Panc1 (cell line): ENCODE results near the gene SH3BP5.

Experiments
- POLR2AphosphoS5 ChIP-seq: IDR thresholded peaks from 2 replicates; pipeline ENCODE4 v1.6.1; 2012; ENCODE audit warnings: mild to moderate bottlenecking, low read depth, low read length, moderate library complexity
- SIN3A ChIP-seq: IDR thresholded peaks from 2 replicates; pipeline ENCODE4 v1.6.1; 2012; ENCODE audit warnings: low read depth, mild to moderate bottlenecking, low read length, moderate library complexity, borderline replicate concordance; ENCODE audit not compliant: insufficient read depth
- TCF7L2 ChIP-seq: IDR thresholded peaks from 2 replicates; pipeline ENCODE4 v1.6.1; 2011; ENCODE audit warnings: mild to moderate bottlenecking, low read depth, low read length, inconsistent platforms
- TF ChIP-seq, protein P1 (sequence below): fragments of 450-650 bp; IDR thresholded peaks from 2 replicates; pipeline ENCODE4 v1.5.1; 2017; ENCODE audit warnings: mild to moderate bottlenecking
- TF ChIP-seq, protein P2 (sequence below), 2 experiments: IDR thresholded peaks; 2 replicates each; pipeline ENCODE4 v1.6.1; 2011 to 2012; ENCODE audit warnings: low read depth in 2 of 2, control low read depth in 1 of 2, low read length in 1 of 2, mild to moderate bottlenecking in 1 of 2, moderate library complexity in 1 of 2; ENCODE audit not compliant: insufficient read depth in 1 of 2

DNA sequence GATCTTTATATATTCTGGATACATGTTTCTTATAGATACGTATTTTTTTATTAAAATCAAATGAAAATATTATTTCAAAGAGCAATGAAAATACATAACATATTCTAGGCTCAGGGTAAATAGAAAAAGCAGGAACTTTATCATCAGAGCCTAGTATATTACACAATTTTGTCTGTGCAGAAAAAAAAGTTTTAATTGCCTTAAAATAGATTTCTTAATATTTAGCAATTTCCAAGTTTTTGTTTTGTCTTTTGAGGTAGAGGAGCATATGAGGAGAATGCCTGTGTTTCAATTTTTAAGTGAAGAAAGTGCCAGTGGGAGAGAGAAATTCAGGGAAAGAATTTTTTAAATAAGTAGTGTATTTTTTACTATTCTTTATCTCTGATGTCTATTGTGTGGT, 115.9 kb downstream of the SH3BP5 start:
- no peak for TF ChIP-seq SIN3A
- TF ChIP-seq POLR2AphosphoS5 = no peak
- TF ChIP-seq, protein P1, sequence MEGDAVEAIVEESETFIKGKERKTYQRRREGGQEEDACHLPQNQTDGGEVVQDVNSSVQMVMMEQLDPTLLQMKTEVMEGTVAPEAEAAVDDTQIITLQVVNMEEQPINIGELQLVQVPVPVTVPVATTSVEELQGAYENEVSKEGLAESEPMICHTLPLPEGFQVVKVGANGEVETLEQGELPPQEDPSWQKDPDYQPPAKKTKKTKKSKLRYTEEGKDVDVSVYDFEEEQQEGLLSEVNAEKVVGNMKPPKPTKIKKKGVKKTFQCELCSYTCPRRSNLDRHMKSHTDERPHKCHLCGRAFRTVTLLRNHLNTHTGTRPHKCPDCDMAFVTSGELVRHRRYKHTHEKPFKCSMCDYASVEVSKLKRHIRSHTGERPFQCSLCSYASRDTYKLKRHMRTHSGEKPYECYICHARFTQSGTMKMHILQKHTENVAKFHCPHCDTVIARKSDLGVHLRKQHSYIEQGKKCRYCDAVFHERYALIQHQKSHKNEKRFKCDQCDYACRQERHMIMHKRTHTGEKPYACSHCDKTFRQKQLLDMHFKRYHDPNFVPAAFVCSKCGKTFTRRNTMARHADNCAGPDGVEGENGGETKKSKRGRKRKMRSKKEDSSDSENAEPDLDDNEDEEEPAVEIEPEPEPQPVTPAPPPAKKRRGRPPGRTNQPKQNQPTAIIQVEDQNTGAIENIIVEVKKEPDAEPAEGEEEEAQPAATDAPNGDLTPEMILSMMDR = no peak
- TF ChIP-seq, protein P2, sequence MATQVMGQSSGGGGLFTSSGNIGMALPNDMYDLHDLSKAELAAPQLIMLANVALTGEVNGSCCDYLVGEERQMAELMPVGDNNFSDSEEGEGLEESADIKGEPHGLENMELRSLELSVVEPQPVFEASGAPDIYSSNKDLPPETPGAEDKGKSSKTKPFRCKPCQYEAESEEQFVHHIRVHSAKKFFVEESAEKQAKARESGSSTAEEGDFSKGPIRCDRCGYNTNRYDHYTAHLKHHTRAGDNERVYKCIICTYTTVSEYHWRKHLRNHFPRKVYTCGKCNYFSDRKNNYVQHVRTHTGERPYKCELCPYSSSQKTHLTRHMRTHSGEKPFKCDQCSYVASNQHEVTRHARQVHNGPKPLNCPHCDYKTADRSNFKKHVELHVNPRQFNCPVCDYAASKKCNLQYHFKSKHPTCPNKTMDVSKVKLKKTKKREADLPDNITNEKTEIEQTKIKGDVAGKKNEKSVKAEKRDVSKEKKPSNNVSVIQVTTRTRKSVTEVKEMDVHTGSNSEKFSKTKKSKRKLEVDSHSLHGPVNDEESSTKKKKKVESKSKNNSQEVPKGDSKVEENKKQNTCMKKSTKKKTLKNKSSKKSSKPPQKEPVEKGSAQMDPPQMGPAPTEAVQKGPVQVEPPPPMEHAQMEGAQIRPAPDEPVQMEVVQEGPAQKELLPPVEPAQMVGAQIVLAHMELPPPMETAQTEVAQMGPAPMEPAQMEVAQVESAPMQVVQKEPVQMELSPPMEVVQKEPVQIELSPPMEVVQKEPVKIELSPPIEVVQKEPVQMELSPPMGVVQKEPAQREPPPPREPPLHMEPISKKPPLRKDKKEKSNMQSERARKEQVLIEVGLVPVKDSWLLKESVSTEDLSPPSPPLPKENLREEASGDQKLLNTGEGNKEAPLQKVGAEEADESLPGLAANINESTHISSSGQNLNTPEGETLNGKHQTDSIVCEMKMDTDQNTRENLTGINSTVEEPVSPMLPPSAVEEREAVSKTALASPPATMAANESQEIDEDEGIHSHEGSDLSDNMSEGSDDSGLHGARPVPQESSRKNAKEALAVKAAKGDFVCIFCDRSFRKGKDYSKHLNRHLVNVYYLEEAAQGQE (IDR thresholded peaks at IDR 0.05; ENCODE audit: insufficient read depth in 1 of 2, low read depth in 2 of 2, low read length in 1 of 2) = no peak
- no peak for TF ChIP-seq TCF7L2
